A549 (cell line): ENCODE results near the gene RNF128. TPM values are rescaled to one million over a fixed set of nuclear protein-coding genes. Genes with fewer than 3 reads are reported as not detected.
"Not testable (repeated sequence)": the region's sequence is repeated elsewhere in the genome, so short reads cannot be mapped to it uniquely, and the experiment has no call there.

Experiments used
- ATAC-seq, 2 experiments: fragments of 200-7000 bp in 1 of 2; fragments of >200 bp in 1 of 2; cut with Nextera tagmentation in 1 of 2; cut with Tn5 transposase in 1 of 2; 3 replicates each; pipeline versions ENCODE4 v1.8.0 to v1.9.1; 2018 to 2020; ENCODE audit warnings: mild to moderate bottlenecking in 1 of 2, moderate library complexity in 1 of 2
- CTCF ChIA-PET: fragments of 300-600 bp; sonication (Branson Sonifier 250); formaldehyde crosslinking; extraction: SDS; loops from one replicate; lab custom pipeline; 2021; ENCODE audit warnings: antibody characterized with exemption, inconsistent platforms; lab: Yijun Ruan, JAX
- POLR2A ChIA-PET: fragments of 350-600 bp; formaldehyde crosslinking; extraction: SDS; loops from one replicate; lab custom pipeline; 2021; ENCODE audit warnings: antibody characterized with exemption, inconsistent platforms; lab: Yijun Ruan, JAX
- DNase-seq, 2 experiments: peaks; one replicate each; pipeline versions ENCODE4 v3.0.0 to v3.0.0-alpha.2; 2011 to 2016; ENCODE audit warnings: low read depth in 1 of 2, low spot score in 1 of 2
- FAIRE-seq: peaks from 2 replicates; lab custom pipeline; 2011; peaks lifted over from hg19 to GRCh38; lab: Jason Lieb, UNC
- H3K27ac ChIP-seq, 2 experiments: fragments of >200 bp; sonication (Bioruptor Twin); formaldehyde crosslinking; 3 replicates each; pipeline ENCODE4 v1.5.1; 2016 to 2017
- H3K4me1 ChIP-seq: fragments of >200 bp; sonication (Bioruptor Twin); formaldehyde crosslinking; 3 replicates; pipeline ENCODE4 v1.6.1; 2016
- H3K4me2 ChIP-seq: fragments of >200 bp; sonication (Bioruptor Twin); formaldehyde crosslinking; 3 replicates; pipeline ENCODE4 v1.6.1; 2016
- H3K4me3 ChIP-seq: fragments of >200 bp; sonication (Bioruptor Twin); formaldehyde crosslinking; 3 replicates; pipeline ENCODE4 v1.5.1; 2016
- H3K9me3 ChIP-seq: fragments of >200 bp; sonication (Bioruptor Twin); formaldehyde crosslinking; 3 replicates; pipeline ENCODE4 v1.6.1; 2016
- BCL3 ChIP-seq: fragments of >200 bp; sonication (Bioruptor Twin); formaldehyde crosslinking; IDR thresholded peaks from 3 replicates; pipeline ENCODE4 v1.6.1; 2016
- CBX2 ChIP-seq: fragments of 200-600 bp; sonication (generic); IDR thresholded peaks from 2 replicates; pipeline ENCODE4 v1.6.1; 2016; ENCODE audit warnings: low read depth, mild to moderate bottlenecking, borderline replicate concordance
- ESRRA ChIP-seq: fragments of 150-350 bp; IDR thresholded peaks from 2 replicates; pipeline ENCODE4 v1.6.1; 2014; ENCODE audit warnings: mild to moderate bottlenecking, low read length, borderline replicate concordance
- FOSL2 ChIP-seq, 2 experiments: fragments of 450-650 bp in 1 of 2; fragments of >200 bp in 1 of 2; sonication (Bioruptor Twin) in 1 of 2; formaldehyde crosslinking; IDR thresholded peaks; 2 replicates each; pipeline versions ENCODE4 v1.5.0 to v1.6.1; 2016 to 2020; ENCODE audit warnings: mild to moderate bottlenecking in 1 of 2, moderate library complexity in 1 of 2
- GATA3 ChIP-seq: IDR thresholded peaks from 2 replicates; pipeline ENCODE4 v1.6.1; 2012; ENCODE audit warnings: borderline replicate concordance
- HDAC2 ChIP-seq: fragments of 200-600 bp; sonication (generic); IDR thresholded peaks from 2 replicates; pipeline ENCODE4 v1.6.1; 2016
- HES2 ChIP-seq: fragments of >200 bp; sonication (Bioruptor Twin); formaldehyde crosslinking; IDR thresholded peaks from 2 replicates; pipeline ENCODE4 v1.6.1; 2016
- HEYL ChIP-seq: fragments of 250-450 bp; sonication (Bioruptor Pico); IDR thresholded peaks from 2 replicates; pipeline ENCODE4 v1.8.0; 2021; ENCODE audit warnings: mild to moderate bottlenecking, moderate library complexity
- HOXA7 ChIP-seq: fragments of 250-450 bp; sonication (Bioruptor Pico); IDR thresholded peaks from 2 replicates; pipeline ENCODE4 v1.5.0; 2020; ENCODE audit warnings: mild to moderate bottlenecking, moderate library complexity
- KDM1A ChIP-seq: fragments of 200-600 bp; sonication (generic); IDR thresholded peaks from 2 replicates; pipeline ENCODE4 v1.6.1; 2016; ENCODE audit warnings: low read depth, mild to moderate bottlenecking
- KDM5A ChIP-seq: fragments of 200-600 bp; sonication (generic); IDR thresholded peaks from 2 replicates; pipeline ENCODE4 v1.6.1; 2016; ENCODE audit warnings: antibody characterized with exemption, mild to moderate bottlenecking
- NR3C1 ChIP-seq: fragments of >200 bp; sonication (Bioruptor Twin); formaldehyde crosslinking; IDR thresholded peaks from 3 replicates; pipeline ENCODE4 v1.6.1; 2017
- PHF8 ChIP-seq: fragments of 200-600 bp; sonication (generic); IDR thresholded peaks from 2 replicates; pipeline ENCODE4 v1.6.1; 2016; ENCODE audit warnings: low read depth, mild to moderate bottlenecking, antibody characterized with exemption, moderate library complexity, borderline replicate concordance
- POLR2A ChIP-seq: IDR thresholded peaks from 2 replicates; pipeline ENCODE4 v1.6.1; 2012; ENCODE audit warnings: mild to moderate bottlenecking, low read length
- POLR2AphosphoS2 ChIP-seq: conservative IDR thresholded peaks from 2 replicates; pipeline ENCODE4 v1.6.1; 2012; ENCODE audit warnings: low read length, improper control_type of control experiment, inconsistent platforms
- RAD21 ChIP-seq, 2 experiments: fragments of >200 bp in 1 of 2; sonication (Bioruptor Twin) in 1 of 2; formaldehyde crosslinking in 1 of 2; IDR thresholded peaks in 1 of 2; conservative IDR thresholded peaks in 1 of 2; 2 replicates in 1 of 2; 3 replicates in 1 of 2; pipeline ENCODE4 v1.6.1; 2012 to 2018; ENCODE audit warnings: inconsistent platforms in 1 of 2
- RARB ChIP-seq: fragments of 250-450 bp; sonication (Bioruptor Pico); IDR thresholded peaks from 2 replicates; pipeline ENCODE4 v1.8.0; 2021; ENCODE audit warnings: mild to moderate bottlenecking, moderate library complexity
- RCOR1 ChIP-seq: fragments of 150-350 bp; IDR thresholded peaks from 2 replicates; pipeline ENCODE4 v1.6.1; 2014; ENCODE audit warnings: antibody characterized with exemption, low read length, low read depth
- ZFP36 ChIP-seq: fragments of 450-650 bp; IDR thresholded peaks from 2 replicates; pipeline ENCODE4 v1.6.1; 2014; ENCODE audit warnings: borderline replicate concordance; ENCODE audit not compliant: partially characterized antibody
- WGBS: methylation state at CpG from one replicate; pipeline ENCODE4 v1.1.6; 2017; ENCODE audit errors: missing lambda C conversion rate; 5-methylcytosine and 5-hydroxymethylcytosine counted together
- polyA plus RNA-seq, 4 experiments: library from polyadenylated mRNA; depleted of rRNA in 3 of 4; stranded (reverse); fragments of >200 nt; fragmentation: RNase III in 1 of 4; extraction: RNeasy Plus Mini Kit Qiagen cat#74134 plus additional on column Dnase treatment in 1 of 4; gene quantifications; 2 replicates in 3 of 4; 3 replicates in 1 of 4; pipeline ENCODE4 v1.2.3, GENCODE V29; 2011 to 2017

The RNF128 gene
- polyA plus RNA-seq, 2 of the 4 experiments (the other 2 are of a cell fraction) = 0.22 to 0.28 TPM

GRCh38 chrX:106769288-106769687 is 42.8 kb downstream of the RNF128 start:
- H3K4me2 ChIP-seq, ATAC-seq, DNase-seq, FAIRE-seq, H3K4me3 ChIP-seq, POLR2A ChIA-PET, H3K27ac ChIP-seq, CTCF ChIA-PET, H3K4me1 ChIP-seq, H3K9me3 ChIP-seq: not testable (repeated sequence)
- 27% methylated on average over 1 of the region's 1 CpG for WGBS

GRCh38 chrX:106774981-106775380 is 48.5 kb downstream of the RNF128 start:
- no peak overlapping the region for H3K4me3 ChIP-seq
- no peak for TF ChIP-seq CBX2
- no peak for TF ChIP-seq RAD21 (conservative IDR thresholded peaks at IDR 0.05 in 1 of 2, IDR thresholded peaks at IDR 0.05 in 1 of 2)
- TF ChIP-seq ZFP36 = no peak
- TF ChIP-seq NR3C1 = no peak
- no peak for TF ChIP-seq PHF8
- no peak for TF ChIP-seq HEYL
- no peak for TF ChIP-seq BCL3
- TF ChIP-seq HOXA7 (CRISPR knock-in tag) = no peak
- TF ChIP-seq GATA3 = no peak
- no peak for TF ChIP-seq KDM5A
- no peak for TF ChIP-seq POLR2A
- TF ChIP-seq POLR2AphosphoS2 = no peak
- TF ChIP-seq HDAC2 = no peak
- TF ChIP-seq, all 56 proteins: peak for 0
- ATAC-seq (no peak), FAIRE-seq (peak; percentile 78), DNase-seq (no peak)
- Histone ChIP-seq H3K4me1 (peaks cover 3% of the 10 kb centered on the region; the same call in 1 of the 3 replicates), H3K9me3 (no peaks in the 10 kb centered on the region), H3K4me2 (no peak overlapping the region), H3K27ac (no peak overlapping the region)
- ChIA-PET CTCF (interaction anchor here (0.6 kb wide), 1 partner anchor 115 kb away, joined by 3 read pairs; no protein-coding TSS in a partner anchor), POLR2A (no interaction called here)
- 14% methylated on average over 2 of the region's 2 CpGs for WGBS

GRCh38 chrX:106780264-106780663 is 53.8 kb downstream of the RNF128 start:
- DNase-seq (no peak), FAIRE-seq (peak; percentile 85), ATAC-seq (no peak)
- no peak for TF ChIP-seq RCOR1
- TF ChIP-seq HOXA7 (CRISPR knock-in tag) = no peak
- no peak for TF ChIP-seq GATA3
- TF ChIP-seq RARB (CRISPR knock-in tag) = no peak
- no peak for TF ChIP-seq KDM1A
- no peak for TF ChIP-seq HDAC2
- TF ChIP-seq FOSL2 (IDR thresholded peaks at IDR 0.05) = no peak
- no peak for TF ChIP-seq FOSL2 (CRISPR knock-in tag; IDR thresholded peaks at IDR 0.05)
- TF ChIP-seq HEYL = no peak
- no peak for TF ChIP-seq HES2
- no peak for TF ChIP-seq ESRRA
- Histone ChIP-seq H3K27ac (peak overlapping the region; percentile 21 to 44; a peak in 1 of 6 replicates), H3K4me3 (no peak overlapping the region), H3K4me2 (peak overlapping the region; percentile 62), H3K4me1 (peaks cover 19% of the 10 kb centered on the region), H3K9me3 (no peaks in the 10 kb centered on the region)
- WGBS = 34% methylated on average over 2 of the region's 2 CpGs
- ChIA-PET CTCF (interaction anchor here (2.4 kb wide), 1 partner anchor 299 kb away, joined by 10 read pairs; no protein-coding TSS in a partner anchor), POLR2A (no interaction called here)
